Measurements from ENCODE around the gene SLC12A6. TPM values are rescaled to one million over a fixed set of nuclear protein-coding genes. Genes with fewer than 3 reads are reported as not detected.

Gene SLC12A6
- total RNA-seq, 2 experiments from 2014 or later = 58.5 to 58.7 TPM

- no peak for ATAC-seq (ENCODE audit: poor library complexity)
- ChIA-PET POLR2A (no interaction called here), CTCF (interaction anchor here (1.3 kb wide), 1 partner anchor 20 kb away, joined by 5 read pairs; no protein-coding TSS in a partner anchor)
- H3K4me3 Mint-ChIP-seq = no peak overlapping the region
- H3K4me3 ChIP-seq (ENCODE audit: low read length) = no peak overlapping the region
- TF ChIP-seq CTCF (IDR thresholded peaks at IDR 0.05) = no peak
- peaks cover 54% of the 10 kb centered on the region for H3K36me3 Mint-ChIP-seq (ENCODE audit: low read depth)
- H3K36me3 ChIP-seq (ENCODE audit: insufficient read depth, low read length) = peaks cover 48% of the 10 kb centered on the region
- no peaks in the 10 kb centered on the region for H3K9me3 ChIP-seq (ENCODE audit: control insufficient read depth in 1 of 2, insufficient read depth in 1 of 2, low read length in 2 of 2)
- no peaks in the 10 kb centered on the region for H3K9me3 Mint-ChIP-seq
- H3K4me1 ChIP-seq (ENCODE audit: insufficient read depth, low read length) = peaks cover 39% of the 10 kb centered on the region
- no peaks in the 10 kb centered on the region for H3K27me3 ChIP-seq (ENCODE audit: control insufficient read depth in 1 of 2, insufficient read depth in 2 of 2, low read length in 2 of 2)
- intact Hi-C loops (cut with DNase I, micrococcal nuclease) = no loop called here
- H3K27ac ChIP-seq (ENCODE audit: low read depth in 1 of 2, low read length in 2 of 2) = no peak overlapping the region
- H3K4me1 Mint-ChIP-seq (ENCODE audit: low read depth) = peaks cover 44% of the 10 kb centered on the region
- H3K27me3 Mint-ChIP-seq = no peaks in the 10 kb centered on the region
- DNase-seq = no peak
- H3K27ac Mint-ChIP-seq = no peak overlapping the region
Observed at GRCh38 chr15:34364041-34364440, 26.5 kb upstream of the SLC12A6 start.

- no peak for DNase-seq
- H3K4me1 ChIP-seq (ENCODE audit: insufficient read depth, low read length) = peaks cover 23% of the 10 kb centered on the region
- H3K4me3 ChIP-seq (ENCODE audit: low read length) = no peak overlapping the region
- ATAC-seq (ENCODE audit: poor library complexity) = no peak
- H3K36me3 Mint-ChIP-seq (ENCODE audit: low read depth) = peaks cover 68% of the 10 kb centered on the region
- ChIA-PET CTCF (interaction anchor here (1.2 kb wide), 1 partner anchor 120 kb away, joined by 3 read pairs; no protein-coding TSS in a partner anchor), POLR2A (interaction anchor here (1.2 kb wide), 1 partner anchor 19 kb away, joined by 3 read pairs; the partner anchor contains the start of genes NOP10 and NUTM1)
- intact Hi-C loops (cut with DNase I, micrococcal nuclease) = no loop called here
- H3K27me3 Mint-ChIP-seq = no peaks in the 10 kb centered on the region
- H3K4me3 Mint-ChIP-seq = no peak overlapping the region
- H3K4me1 Mint-ChIP-seq (ENCODE audit: low read depth) = peaks cover 33% of the 10 kb centered on the region
- H3K27ac ChIP-seq (ENCODE audit: low read depth in 1 of 2, low read length in 2 of 2) = no peak overlapping the region
- no peaks in the 10 kb centered on the region for H3K9me3 Mint-ChIP-seq
- no peaks in the 10 kb centered on the region for H3K9me3 ChIP-seq (ENCODE audit: control insufficient read depth in 1 of 2, insufficient read depth in 1 of 2, low read length in 2 of 2)
- TF ChIP-seq CTCF (IDR thresholded peaks at IDR 0.05) = no peak
- H3K36me3 ChIP-seq (ENCODE audit: insufficient read depth, low read length) = peaks cover 65% of the 10 kb centered on the region
- peak overlapping the region; percentile 18 for H3K27ac Mint-ChIP-seq
- H3K27me3 ChIP-seq (ENCODE audit: control insufficient read depth in 1 of 2, insufficient read depth in 2 of 2, low read length in 2 of 2) = no peaks in the 10 kb centered on the region
Observed at GRCh38 chr15:34362047-34362773, 24.6 kb upstream of the SLC12A6 start.

GRCh38 chr15:34361278-34361677, 23.7 kb upstream of the SLC12A6 start:
- Mint-ChIP-seq H3K27me3 (no peaks in the 10 kb centered on the region), H3K4me3 (no peak overlapping the region), H3K4me1 (ENCODE audit: low read depth) (peaks cover 28% of the 10 kb centered on the region), H3K27ac (no peak overlapping the region), H3K9me3 (no peaks in the 10 kb centered on the region), H3K36me3 (ENCODE audit: low read depth) (peaks cover 69% of the 10 kb centered on the region)
- Histone ChIP-seq H3K4me3 (ENCODE audit: low read length) (no peak overlapping the region), H3K27me3 (ENCODE audit: control insufficient read depth in 1 of 2, insufficient read depth in 2 of 2, low read length in 2 of 2) (no peaks in the 10 kb centered on the region), H3K36me3 (ENCODE audit: insufficient read depth, low read length) (peaks cover 74% of the 10 kb centered on the region), H3K4me1 (ENCODE audit: insufficient read depth, low read length) (peaks cover 22% of the 10 kb centered on the region), H3K27ac (ENCODE audit: low read depth in 1 of 2, low read length in 2 of 2) (no peak overlapping the region), H3K9me3 (ENCODE audit: control insufficient read depth in 1 of 2, insufficient read depth in 1 of 2, low read length in 2 of 2) (no peaks in the 10 kb centered on the region)
- CTCF ChIA-PET = interaction anchor here (1.2 to 1.6 kb wide), 2 partner anchors 18 to 119 kb away, joined by 3 to 4 read pairs; partner anchors contain the start of genes NOP10 and NUTM1
- intact Hi-C loops (cut with DNase I, micrococcal nuclease) = no loop called here
- ATAC-seq (ENCODE audit: poor library complexity) (no peak), DNase-seq (no peak)
- no peak for TF ChIP-seq CTCF (IDR thresholded peaks at IDR 0.05)
- POLR2A ChIA-PET = interaction anchor here (1.2 kb wide), 1 partner anchor 18 kb away, joined by 3 read pairs; the partner anchor contains the start of genes NOP10 and NUTM1
